Testis (tissue), 3 donors: Measurements from ENCODE around the gene GARIN1A. TPM values are rescaled to one million over a fixed set of nuclear protein-coding genes. Genes with fewer than 3 reads are reported as not detected.

Source experiments
- DNase-seq: peaks from one replicate; pipeline ENCODE4 v3.0.0-alpha.2; 2019
- H3K27ac ChIP-seq, 2 donors: fragments of 200-600 bp; sonication (generic); one replicate each; pipeline ENCODE4 v1.5.1; 2019
- H3K27me3 ChIP-seq: fragments of 200-600 bp; sonication (generic); one replicate; pipeline ENCODE4 v1.5.1; 2019
- H3K36me3 ChIP-seq: fragments of 200-600 bp; sonication (generic); one replicate; pipeline ENCODE4 v1.5.1; 2017; ENCODE audit warnings: low read depth; ENCODE audit errors: missing control alignments
- H3K4me1 ChIP-seq: fragments of 200-600 bp; sonication (generic); one replicate; pipeline ENCODE4 v1.5.1; 2019
- H3K4me3 ChIP-seq, 2 donors: fragments of 200-600 bp; sonication (generic); one replicate each; pipeline ENCODE4 v1.5.1; 2017 to 2019
- H3K9me3 ChIP-seq: fragments of 200-600 bp; sonication (generic); one replicate; pipeline ENCODE4 v1.5.1; 2017
- POLR2A ChIP-seq: fragments of 450-650 bp; IDR thresholded peaks from one replicate; pipeline ENCODE4 v1.6.1; 2017; ENCODE audit warnings: antibody characterized with exemption, mild to moderate bottlenecking, moderate library complexity
- WGBS, 2 donors: methylation state at CpG; one replicate each; pipeline ENCODE4 v1.1.5; 2018; 5-methylcytosine and 5-hydroxymethylcytosine counted together
- intact Hi-C: fragments of 100-400 bp; cut with DNase I; formaldehyde crosslinking; loops from one replicate; pipeline ENCODE4 v1.15.1; 2023; ENCODE audit warnings: low total_unique reads
- polyA plus RNA-seq: library from polyadenylated mRNA; stranded (reverse); fragments of 350-450 nt; fragmentation: Illumina TruSeq; extraction: RNeasy Lipid Tissue Mini Kit (QIAGEN cat#74804); gene quantifications from one replicate; pipeline ENCODE4 v1.2.3, GENCODE V29; 2014; ENCODE audit warnings: low read depth, low replicate concordance; ENCODE audit not compliant: insufficient read depth
- total RNA-seq, 2 donors: library from RNA; depleted of rRNA; stranded (reverse); fragments of >200 nt; gene quantifications; one replicate each; pipeline ENCODE4 v1.2.3, GENCODE V29; 2016
- TF ChIP-seq, protein P1 (sequence below), 3 experiments: fragments of 450-650 bp in 2 of 3; fragments of 200-600 bp in 1 of 3; sonication (generic) in 1 of 3; IDR thresholded peaks; one replicate each; pipeline ENCODE4 v1.5.1; 2016 to 2019; ENCODE audit warnings: antibody characterized with exemption in 3 of 3, mild to moderate bottlenecking in 2 of 3, moderate library complexity in 1 of 3

The GARIN1A gene
- total and polyA plus RNA-seq, 3 donors from 2014 or later = 12.0 to 46.8 (median 46.0) TPM

DNA sequence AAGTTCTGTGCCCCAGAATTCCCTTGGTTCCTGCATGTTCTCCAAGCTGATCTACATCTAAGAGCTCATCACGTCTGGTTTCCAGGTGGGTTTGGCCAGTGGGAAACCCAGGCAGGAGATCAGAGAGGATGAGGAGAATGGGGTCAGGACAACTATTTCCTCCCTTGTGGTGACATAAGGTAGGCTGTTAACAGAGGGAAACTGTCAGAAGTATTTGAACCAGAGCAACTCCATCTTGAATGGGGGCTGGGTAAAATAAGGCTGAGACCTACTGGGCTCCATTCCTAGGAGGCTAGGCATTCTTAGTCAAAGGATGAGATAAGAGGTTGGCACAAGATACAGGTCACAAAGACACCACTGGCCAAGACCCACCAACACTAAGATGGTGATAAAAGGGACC is 19.1 kb downstream of the GARIN1A start:
- 76 to 86% methylated on average over 1 of the region's 1 CpG for WGBS, 2 donors
- intact Hi-C loops = no loop called here
- no peaks in the 10 kb centered on the region for H3K4me1 ChIP-seq
- no peaks in the 10 kb centered on the region for H3K9me3 ChIP-seq
- TF ChIP-seq, protein P1, sequence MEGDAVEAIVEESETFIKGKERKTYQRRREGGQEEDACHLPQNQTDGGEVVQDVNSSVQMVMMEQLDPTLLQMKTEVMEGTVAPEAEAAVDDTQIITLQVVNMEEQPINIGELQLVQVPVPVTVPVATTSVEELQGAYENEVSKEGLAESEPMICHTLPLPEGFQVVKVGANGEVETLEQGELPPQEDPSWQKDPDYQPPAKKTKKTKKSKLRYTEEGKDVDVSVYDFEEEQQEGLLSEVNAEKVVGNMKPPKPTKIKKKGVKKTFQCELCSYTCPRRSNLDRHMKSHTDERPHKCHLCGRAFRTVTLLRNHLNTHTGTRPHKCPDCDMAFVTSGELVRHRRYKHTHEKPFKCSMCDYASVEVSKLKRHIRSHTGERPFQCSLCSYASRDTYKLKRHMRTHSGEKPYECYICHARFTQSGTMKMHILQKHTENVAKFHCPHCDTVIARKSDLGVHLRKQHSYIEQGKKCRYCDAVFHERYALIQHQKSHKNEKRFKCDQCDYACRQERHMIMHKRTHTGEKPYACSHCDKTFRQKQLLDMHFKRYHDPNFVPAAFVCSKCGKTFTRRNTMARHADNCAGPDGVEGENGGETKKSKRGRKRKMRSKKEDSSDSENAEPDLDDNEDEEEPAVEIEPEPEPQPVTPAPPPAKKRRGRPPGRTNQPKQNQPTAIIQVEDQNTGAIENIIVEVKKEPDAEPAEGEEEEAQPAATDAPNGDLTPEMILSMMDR (IDR thresholded peaks at IDR 0.05) = no peak
- no peak for TF ChIP-seq POLR2A
- H3K36me3 ChIP-seq = no peaks in the 10 kb centered on the region
- H3K27me3 ChIP-seq = no peaks in the 10 kb centered on the region
- no peak overlapping the region for H3K4me3 ChIP-seq
- H3K27ac ChIP-seq = no peak overlapping the region
- no peak for DNase-seq

GRCh38 chr7:128692623-128693270 is 20.7 kb downstream of the GARIN1A start:
- H3K36me3 ChIP-seq = no peaks in the 10 kb centered on the region
- no peaks in the 10 kb centered on the region for H3K9me3 ChIP-seq

GRCh38 chr7:128693373-128694015 is 21.4 kb downstream of the GARIN1A start:
- intact Hi-C loops = no loop called here
- Histone ChIP-seq H3K27me3 (no peaks in the 10 kb centered on the region), H3K4me3 (no peak overlapping the region), H3K9me3 (no peaks in the 10 kb centered on the region), H3K27ac (no peak overlapping the region), H3K36me3 (no peaks in the 10 kb centered on the region), H3K4me1 (no peaks in the 10 kb centered on the region)
- DNase-seq = no peak
- 87 to 91% methylated on average over 18 to 19 of the region's 19 CpGs for WGBS, 2 donors
- TF ChIP-seq, protein P1 (IDR thresholded peaks at IDR 0.05) = no peak
- no peak for TF ChIP-seq POLR2A

More at GRCh38 chr7:128692623-128693270, 20.7 kb downstream of the GARIN1A start:
- Histone ChIP-seq H3K27ac (no peak overlapping the region), H3K4me3 (no peak overlapping the region), H3K27me3 (no peaks in the 10 kb centered on the region), H3K4me1 (no peaks in the 10 kb centered on the region)
- WGBS, 2 donors = 63 to 65% methylated on average over 7 of the region's 7 CpGs
- intact Hi-C loops = no loop called here
- TF ChIP-seq, protein P1 (IDR thresholded peaks at IDR 0.05) = no peak
- no peak for TF ChIP-seq POLR2A
- DNase-seq = no peak

DNA sequence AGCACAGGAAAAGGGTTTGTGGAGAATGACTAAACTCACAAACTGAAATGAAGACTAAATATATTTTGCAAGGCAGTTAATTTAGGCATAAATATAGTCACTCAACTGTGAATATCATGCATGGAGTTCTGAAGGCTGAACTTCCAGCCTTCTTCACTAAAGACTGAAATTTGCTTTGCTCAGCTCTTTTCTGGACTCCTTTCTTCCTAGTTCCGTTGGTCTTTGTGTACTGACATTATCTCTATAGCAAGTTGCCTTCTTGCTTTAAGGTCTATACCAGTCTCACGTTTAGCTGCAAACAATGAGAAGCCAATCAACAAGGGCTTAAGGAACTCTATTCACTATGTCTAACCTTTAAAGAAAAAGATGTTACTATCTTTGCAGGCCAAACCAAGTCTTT is 22.6 kb downstream of the GARIN1A start:
- no peak for TF ChIP-seq POLR2A
- TF ChIP-seq, protein P1 (IDR thresholded peaks at IDR 0.05) = no peak
- no peaks in the 10 kb centered on the region for H3K36me3 ChIP-seq
- H3K27ac ChIP-seq = no peak overlapping the region
- intact Hi-C loops = no loop called here
- 49 to 53% methylated on average over 2 of the region's 2 CpGs for WGBS, 2 donors
- no peak overlapping the region for H3K4me3 ChIP-seq
- H3K4me1 ChIP-seq = no peaks in the 10 kb centered on the region
- no peak for DNase-seq
- H3K27me3 ChIP-seq = no peaks in the 10 kb centered on the region
- no peaks in the 10 kb centered on the region for H3K9me3 ChIP-seq
